ENCODE measurements around the gene OR52A1. TPM values are rescaled to one million over a fixed set of nuclear protein-coding genes. Genes with fewer than 3 reads are reported as not detected.

The OR52A1 gene
- total RNA-seq, 2 experiments from 2014 or later: not detected

DNA sequence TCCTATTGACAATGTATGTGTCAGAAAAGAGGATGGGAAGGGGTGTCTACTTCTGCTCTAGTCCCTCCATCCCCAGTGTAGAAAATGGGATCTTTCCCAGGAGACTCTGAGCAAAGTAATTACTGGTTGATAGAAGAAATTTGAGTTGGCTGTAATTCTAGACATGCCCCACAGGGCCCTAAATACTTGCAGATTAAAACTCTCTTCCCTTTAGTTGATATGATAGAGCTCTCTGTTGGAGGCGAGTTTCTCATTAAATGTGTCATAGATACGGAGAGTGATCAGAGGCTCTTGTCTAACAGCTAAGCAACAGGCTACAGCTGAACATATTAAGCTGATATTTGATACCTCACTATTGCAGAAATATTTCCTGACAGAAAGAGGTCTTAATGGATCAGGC lies 52.3 kb downstream of the OR52A1 start:
- no peaks in the 10 kb centered on the region for H3K4me1 ChIP-seq (ENCODE audit: insufficient read depth, low read length, poor library complexity, severe bottlenecking)
- BruUV-seq (replicated peaks): no TSS peak
- no peaks in the 10 kb centered on the region for H3K9me2 ChIP-seq (ENCODE audit: insufficient read depth, low read length)
- H3K36me3 ChIP-seq (ENCODE audit: insufficient read depth, low read length): no peaks in the 10 kb centered on the region
- no peak for DNase-seq (ENCODE audit: low spot score)
- no peak overlapping the region for H3K4me2 ChIP-seq (ENCODE audit: low read length)
- no peak overlapping the region for H3K4me3 ChIP-seq (ENCODE audit: low read depth, low read length, poor library complexity, severe bottlenecking)
- TF ChIP-seq, protein P1, sequence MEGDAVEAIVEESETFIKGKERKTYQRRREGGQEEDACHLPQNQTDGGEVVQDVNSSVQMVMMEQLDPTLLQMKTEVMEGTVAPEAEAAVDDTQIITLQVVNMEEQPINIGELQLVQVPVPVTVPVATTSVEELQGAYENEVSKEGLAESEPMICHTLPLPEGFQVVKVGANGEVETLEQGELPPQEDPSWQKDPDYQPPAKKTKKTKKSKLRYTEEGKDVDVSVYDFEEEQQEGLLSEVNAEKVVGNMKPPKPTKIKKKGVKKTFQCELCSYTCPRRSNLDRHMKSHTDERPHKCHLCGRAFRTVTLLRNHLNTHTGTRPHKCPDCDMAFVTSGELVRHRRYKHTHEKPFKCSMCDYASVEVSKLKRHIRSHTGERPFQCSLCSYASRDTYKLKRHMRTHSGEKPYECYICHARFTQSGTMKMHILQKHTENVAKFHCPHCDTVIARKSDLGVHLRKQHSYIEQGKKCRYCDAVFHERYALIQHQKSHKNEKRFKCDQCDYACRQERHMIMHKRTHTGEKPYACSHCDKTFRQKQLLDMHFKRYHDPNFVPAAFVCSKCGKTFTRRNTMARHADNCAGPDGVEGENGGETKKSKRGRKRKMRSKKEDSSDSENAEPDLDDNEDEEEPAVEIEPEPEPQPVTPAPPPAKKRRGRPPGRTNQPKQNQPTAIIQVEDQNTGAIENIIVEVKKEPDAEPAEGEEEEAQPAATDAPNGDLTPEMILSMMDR (conservative IDR thresholded peaks at IDR 0.05; ENCODE audit: low read length): no peak
- no peak for TF ChIP-seq EZH2phosphoT487 (IDR thresholded peaks at IDR 0.05; ENCODE audit: borderline replicate concordance, low read depth, low read length)
- CTCF ChIA-PET (ENCODE audit: unreplicated experiment): no interaction called here
- intact Hi-C loops (cut with micrococcal nuclease; ENCODE audit: unreplicated experiment): no loop called here
- H3K79me2 ChIP-seq (ENCODE audit: insufficient read depth, low read depth, low read length): no peaks in the 10 kb centered on the region
- no peaks in the 10 kb centered on the region for H4K20me1 ChIP-seq (ENCODE audit: insufficient read depth, low read length)
- H2AFZ ChIP-seq (ENCODE audit: low read length): no peak overlapping the region
- no peaks in the 10 kb centered on the region for H3K9me3 ChIP-seq (ENCODE audit: low read length)
- H3K27ac ChIP-seq (ENCODE audit: low read depth, low read length, poor library complexity, severe bottlenecking): no peak overlapping the region
- POLR2A ChIA-PET: interaction anchor here (0.7 kb wide), 1 partner anchor 10 kb away, joined by 3 read pairs; no protein-coding TSS in a partner anchor

DNA sequence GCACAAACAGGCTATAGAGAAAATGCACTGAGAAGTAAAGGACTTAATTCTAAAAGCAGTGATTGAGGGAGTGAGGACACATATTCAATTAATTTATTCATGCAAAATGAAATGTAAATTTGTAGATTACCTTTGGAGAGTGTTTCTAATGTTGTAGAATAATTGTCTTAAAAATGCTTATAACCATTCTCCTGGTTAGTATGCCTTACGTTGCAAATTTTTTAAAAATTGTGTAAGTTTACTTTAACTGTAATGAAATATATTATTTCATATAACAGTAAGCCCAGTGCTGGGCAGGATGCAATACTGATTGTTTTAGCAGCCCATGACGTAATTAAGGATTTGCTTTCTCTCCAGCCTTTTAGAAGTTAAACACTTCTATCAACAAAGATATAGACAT lies 58.5 kb downstream of the OR52A1 start:
- no peak for TF ChIP-seq EZH2phosphoT487 (IDR thresholded peaks at IDR 0.05; ENCODE audit: borderline replicate concordance, low read depth, low read length)
- TF ChIP-seq, protein P1 (conservative IDR thresholded peaks at IDR 0.05; ENCODE audit: low read length): no peak
- Histone ChIP-seq H3K4me2 (ENCODE audit: low read length) (no peak overlapping the region), H3K79me2 (ENCODE audit: insufficient read depth, low read depth, low read length) (no peaks in the 10 kb centered on the region; the same call in 1 of the 2 replicates), H3K9me3 (ENCODE audit: low read length) (no peaks in the 10 kb centered on the region), H3K4me3 (ENCODE audit: low read depth, low read length, poor library complexity, severe bottlenecking) (no peak overlapping the region), H4K20me1 (ENCODE audit: insufficient read depth, low read length) (no peaks in the 10 kb centered on the region), H3K4me1 (ENCODE audit: insufficient read depth, low read length, poor library complexity, severe bottlenecking) (no peaks in the 10 kb centered on the region), H3K36me3 (ENCODE audit: insufficient read depth, low read length) (no peaks in the 10 kb centered on the region), H3K9me2 (ENCODE audit: insufficient read depth, low read length) (no peaks in the 10 kb centered on the region), H2AFZ (ENCODE audit: low read length) (no peak overlapping the region), H3K27ac (ENCODE audit: low read depth, low read length, poor library complexity, severe bottlenecking) (no peak overlapping the region)
- intact Hi-C loops (cut with micrococcal nuclease; ENCODE audit: unreplicated experiment): no loop called here
- DNase-seq (ENCODE audit: low spot score): no peak
- CTCF ChIA-PET (ENCODE audit: unreplicated experiment): no interaction called here
- no TSS peak for BruUV-seq (replicated peaks)
- POLR2A ChIA-PET: no interaction called here

Other genes starting within 250 kb of the OR52A1 start
- not detected in 2 replicates for gene OR51G2, start 235.4 kb downstream of the OR52A1 start, total RNA-seq (2014; rRNA removed; shearing (Covaris generic))
- gene OR51G2, start 235.4 kb downstream of the OR52A1 start, total RNA-seq (2022): not detected in 2 replicates
- gene OR51G1, start 230.4 kb downstream of the OR52A1 start, total RNA-seq (2014; rRNA removed; shearing (Covaris generic)): not detected in 2 replicates
- not detected in 2 replicates for gene OR51G1, start 230.4 kb downstream of the OR52A1 start, total RNA-seq (2022)
- not detected in 2 replicates for gene OR51A4, start 207.2 kb downstream of the OR52A1 start, total RNA-seq (2014; rRNA removed; shearing (Covaris generic))
- gene OR51A4, start 207.2 kb downstream of the OR52A1 start, total RNA-seq (2022): not detected in 2 replicates
- gene OR51A2, start 199.0 kb downstream of the OR52A1 start, total RNA-seq (2014; rRNA removed; shearing (Covaris generic)): not detected in 2 replicates
- gene OR51A2, start 199.0 kb downstream of the OR52A1 start, total RNA-seq (2022): not detected in 2 replicates
- gene OR51L1, start 159.9 kb downstream of the OR52A1 start, total RNA-seq (2014; rRNA removed; shearing (Covaris generic)): not detected in 2 replicates
- gene OR51L1, start 159.9 kb downstream of the OR52A1 start, total RNA-seq (2022): not detected in 2 replicates
- not detected in 2 replicates for gene OR52J3, start 108.2 kb downstream of the OR52A1 start, total RNA-seq (2014; rRNA removed; shearing (Covaris generic))
- gene OR52J3, start 108.2 kb downstream of the OR52A1 start, total RNA-seq (2022): not detected in 2 replicates
- not detected in 2 replicates for gene OR52E2, start 95.1 kb downstream of the OR52A1 start, total RNA-seq (2014; rRNA removed; shearing (Covaris generic))
- gene OR52E2, start 95.1 kb downstream of the OR52A1 start, total RNA-seq (2022): not detected in 2 replicates
- gene OR52E1, start 85.2 kb downstream of the OR52A1 start, total RNA-seq (2014; rRNA removed; shearing (Covaris generic)): not detected in 2 replicates
- gene OR52E1, start 85.2 kb downstream of the OR52A1 start, total RNA-seq (2022): not detected in 2 replicates
- not detected in 2 replicates for gene OR52A5, start 16.4 kb downstream of the OR52A1 start, total RNA-seq (2014; rRNA removed; shearing (Covaris generic))
- not detected in 2 replicates for gene OR52A5, start 16.4 kb downstream of the OR52A1 start, total RNA-seq (2022)
- not detected in 2 replicates for gene OR51V1, start 45.9 kb upstream of the OR52A1 start, total RNA-seq (2014; rRNA removed; shearing (Covaris generic))
- not detected in 2 replicates for gene OR51V1, start 45.9 kb upstream of the OR52A1 start, total RNA-seq (2022)
- gene HBB, start 72.3 kb upstream of the OR52A1 start, total RNA-seq (2014; rRNA removed; shearing (Covaris generic)): not detected in 2 replicates
- gene HBB, start 72.3 kb upstream of the OR52A1 start, total RNA-seq (2022): not detected in 2 replicates
- not detected in 2 replicates for gene HBD, start 79.7 kb upstream of the OR52A1 start, total RNA-seq (2014; rRNA removed; shearing (Covaris generic))
- not detected in 2 replicates for gene HBD, start 79.7 kb upstream of the OR52A1 start, total RNA-seq (2022)
- gene HBG1, start 95.1 kb upstream of the OR52A1 start, total RNA-seq (2014; rRNA removed; shearing (Covaris generic)): not detected in 2 replicates
- gene HBG1, start 95.1 kb upstream of the OR52A1 start, total RNA-seq (2022): not detected in 2 replicates
- not detected in 2 replicates for gene HBG2, start 100.0 kb upstream of the OR52A1 start, total RNA-seq (2014; rRNA removed; shearing (Covaris generic))
- not detected in 2 replicates for gene HBG2, start 100.0 kb upstream of the OR52A1 start, total RNA-seq (2022)
- not detected in 2 replicates for gene HBE1, start 115.2 kb upstream of the OR52A1 start, total RNA-seq (2014; rRNA removed; shearing (Covaris generic))
- not detected in 2 replicates for gene HBE1, start 115.2 kb upstream of the OR52A1 start, total RNA-seq (2022)
- not detected in 2 replicates for gene OR51B4, start 147.2 kb upstream of the OR52A1 start, total RNA-seq (2014; rRNA removed; shearing (Covaris generic))
- gene OR51B4, start 147.2 kb upstream of the OR52A1 start, total RNA-seq (2022): not detected in 2 replicates
- not detected in 2 replicates for gene OR51B2, start 169.5 kb upstream of the OR52A1 start, total RNA-seq (2014; rRNA removed; shearing (Covaris generic))
- gene OR51B2, start 169.5 kb upstream of the OR52A1 start, total RNA-seq (2022): not detected in 2 replicates
- 0.16 TPM in 1 of 2 replicates, not detected in the other for gene OR51B5, start 188.8 kb upstream of the OR52A1 start, total RNA-seq (2014; rRNA removed; shearing (Covaris generic))
- not detected in 2 replicates for gene OR51B5, start 188.8 kb upstream of the OR52A1 start, total RNA-seq (2022)
- not detected in 2 replicates for gene OR51B6, start 196.8 kb upstream of the OR52A1 start, total RNA-seq (2014; rRNA removed; shearing (Covaris generic))
- gene OR51B6, start 196.8 kb upstream of the OR52A1 start, total RNA-seq (2022): not detected in 2 replicates
- gene OR51M1, start 229.1 kb upstream of the OR52A1 start, total RNA-seq (2014; rRNA removed; shearing (Covaris generic)): not detected in 2 replicates
- not detected in 2 replicates for gene OR51M1, start 229.1 kb upstream of the OR52A1 start, total RNA-seq (2022)

Data from OCI-LY7 (cell line).